Measurements from ENCODE around the gene CGA.
"Not testable (repeated sequence)": the region's sequence is repeated elsewhere in the genome, so short reads cannot be mapped to it uniquely, and the experiment has no call there.

Gene CGA

GRCh38 chr6:87095087-87095509, at the start of gene CGA:
CGA (minus strand) TSS chr6:87095106; CDS start chr6:87088200, 6,906 bp downstream.
- Histone ChIP-seq H3K4me2 (ENCODE audit: low read length) (no peak within 1 kb of the TSS), H3K36me3 (ENCODE audit: control insufficient read depth, low read length) (no peaks in the 10 kb centered on the region), H4K20me1 (ENCODE audit: control insufficient read depth, insufficient read depth, low read depth, low read length) (no peaks in the 10 kb centered on the region), H3K4me3 (ENCODE audit: low read length) (no peak within 1 kb of the TSS), H3K9me2 (replicated peaks; ENCODE audit: control insufficient read depth, low read length) (no peaks in the 10 kb centered on the region), H3K79me2 (ENCODE audit: control insufficient read depth, low read length) (no peaks in the 10 kb centered on the region), H3F3A (ENCODE audit: control insufficient read depth, insufficient read depth) (no peaks in the 10 kb centered on the region), H3K27me3 (ENCODE audit: control insufficient read depth, low read length) (peaks cover 8% of the 10 kb centered on the region; the same call in 1 of the 2 replicates), H3K4me1 (ENCODE audit: control insufficient read depth, low read length) (peaks cover 7% of the 10 kb centered on the region), H3K27ac (ENCODE audit: low read depth, low read length) (no peak within 1 kb of the TSS), H3K9me3 (ENCODE audit: control insufficient read depth, insufficient read depth, low read length) (no peaks in the 10 kb centered on the region)
- TF ChIP-seq EZH2phosphoT487 (IDR thresholded peaks at IDR 0.05; ENCODE audit: borderline replicate concordance, low read length) (no peak), CTCF (IDR thresholded peaks at IDR 0.05; ENCODE audit: low read depth, low read length, poor library complexity, severe bottlenecking) (no peak)

- not testable (repeated sequence) for H3K4me3 ChIP-seq (ENCODE audit: low read length); H3K4me1 ChIP-seq (ENCODE audit: control insufficient read depth, low read length); H4K20me1 ChIP-seq (ENCODE audit: control insufficient read depth, insufficient read depth, low read depth, low read length); H3K4me2 ChIP-seq (ENCODE audit: low read length); H3K27ac ChIP-seq (ENCODE audit: low read depth, low read length); H3K9me3 ChIP-seq (ENCODE audit: control insufficient read depth, insufficient read depth, low read length); H3K36me3 ChIP-seq (ENCODE audit: control insufficient read depth, low read length); H3K9me2 ChIP-seq (replicated peaks; ENCODE audit: control insufficient read depth, low read length); H3F3A ChIP-seq (ENCODE audit: control insufficient read depth, insufficient read depth); H3K79me2 ChIP-seq (ENCODE audit: control insufficient read depth, low read length); H3K27me3 ChIP-seq (ENCODE audit: control insufficient read depth, low read length)
Observed at GRCh38 chr6:87139927-87140326, 45.0 kb upstream of the CGA start.

- H3K4me2 ChIP-seq (ENCODE audit: low read length) = no peak overlapping the region
Observed at GRCh38 chr6:87139236-87139635, 44.3 kb upstream of the CGA start.

GRCh38 chr6:87136963-87137362, 42.1 kb upstream of the CGA start:
- H3K9me2 ChIP-seq (replicated peaks; ENCODE audit: control insufficient read depth, low read length) = no peaks in the 10 kb centered on the region
- no peaks in the 10 kb centered on the region for H4K20me1 ChIP-seq (ENCODE audit: control insufficient read depth, insufficient read depth, low read depth, low read length)
- no peaks in the 10 kb centered on the region for H3K4me1 ChIP-seq (ENCODE audit: control insufficient read depth, low read length)
- H3K79me2 ChIP-seq (ENCODE audit: control insufficient read depth, low read length) = no peaks in the 10 kb centered on the region
- H3K27me3 ChIP-seq (ENCODE audit: control insufficient read depth, low read length) = 0 out of 2 replicates have a peak, but pooled peaks cover 2% of the 10 kb centered on the region
- TF ChIP-seq EZH2phosphoT487 (IDR thresholded peaks at IDR 0.05; ENCODE audit: borderline replicate concordance, low read length) (no peak), CTCF (IDR thresholded peaks at IDR 0.05; ENCODE audit: low read depth, low read length, poor library complexity, severe bottlenecking) (no peak)
- no peaks in the 10 kb centered on the region for H3K36me3 ChIP-seq (ENCODE audit: control insufficient read depth, low read length)
- no peak overlapping the region for H3K4me2 ChIP-seq (ENCODE audit: low read length)
- no peak overlapping the region for H3K4me3 ChIP-seq (ENCODE audit: low read length)
- no peaks in the 10 kb centered on the region for H3F3A ChIP-seq (ENCODE audit: control insufficient read depth, insufficient read depth)
- no peak overlapping the region for H3K27ac ChIP-seq (ENCODE audit: low read depth, low read length)
- H3K9me3 ChIP-seq (ENCODE audit: control insufficient read depth, insufficient read depth, low read length) = no peaks in the 10 kb centered on the region

More at GRCh38 chr6:87139236-87139635, 44.3 kb upstream of the CGA start:
- Histone ChIP-seq H3K4me1 (ENCODE audit: control insufficient read depth, low read length) (no peaks in the 10 kb centered on the region), H3K4me3 (ENCODE audit: low read length) (no peak overlapping the region), H3K9me3 (ENCODE audit: control insufficient read depth, insufficient read depth, low read length) (no peaks in the 10 kb centered on the region), H3K27ac (ENCODE audit: low read depth, low read length) (no peak overlapping the region), H3K27me3 (ENCODE audit: control insufficient read depth, low read length) (0 out of 2 replicates have a peak, but pooled peaks cover 2% of the 10 kb centered on the region), H3F3A (ENCODE audit: control insufficient read depth, insufficient read depth) (no peaks in the 10 kb centered on the region), H3K36me3 (ENCODE audit: control insufficient read depth, low read length) (no peaks in the 10 kb centered on the region), H3K79me2 (ENCODE audit: control insufficient read depth, low read length) (no peaks in the 10 kb centered on the region), H3K9me2 (replicated peaks; ENCODE audit: control insufficient read depth, low read length) (no peaks in the 10 kb centered on the region), H4K20me1 (ENCODE audit: control insufficient read depth, insufficient read depth, low read depth, low read length) (no peaks in the 10 kb centered on the region)
- peak; percentile 78 for TF ChIP-seq CTCF (IDR thresholded peaks at IDR 0.05; ENCODE audit: low read depth, low read length, poor library complexity, severe bottlenecking)
- no peak for TF ChIP-seq EZH2phosphoT487 (IDR thresholded peaks at IDR 0.05; ENCODE audit: borderline replicate concordance, low read length)
